Activated CD8-positive, alpha-beta T cell treated with anti-CD3 and anti-CD28 coated beads for 36 hours (primary cell): Measurements from ENCODE around the gene ATP8A1. TPM values are rescaled to one million over a fixed set of nuclear protein-coding genes. Genes with fewer than 3 reads are reported as not detected.

Experiments
- ATAC-seq: fragments of 200-7000 bp; cut with Tn5 transposase; one replicate; pipeline ENCODE4 v1.10.0; 2021; ENCODE audit warnings: mild to moderate bottlenecking, moderate library complexity
- CTCF ChIA-PET: fragments of 350-600 bp; sonication (Branson Sonifier 250); formaldehyde crosslinking; loops from one replicate; lab custom pipeline; 2021; ENCODE audit warnings: antibody characterized with exemption; lab: Charles Lee
- POLR2A ChIA-PET: fragments of 350-600 bp; sonication (Branson Sonifier 250); formaldehyde crosslinking; loops from one replicate; lab custom pipeline; 2021; ENCODE audit warnings: antibody characterized with exemption; lab: Charles Lee
- DNase-seq: peaks from one replicate; pipeline ENCODE4 v3.0.0-alpha.2; 2020
- H3K27ac Mint-ChIP-seq: one replicate; pipeline ENCODE4 v1.8.0; 2021; ENCODE audit warnings: mild to moderate bottlenecking, mixed read lengths
- H3K27me3 Mint-ChIP-seq: one replicate; pipeline ENCODE4 v1.8.0; 2021; ENCODE audit warnings: mixed read lengths
- H3K36me3 Mint-ChIP-seq: one replicate; pipeline ENCODE4 v1.8.0; 2021; ENCODE audit warnings: low read depth, mixed read lengths
- H3K4me1 Mint-ChIP-seq: one replicate; pipeline ENCODE4 v1.8.0; 2021; ENCODE audit warnings: low read depth, mixed read lengths
- H3K4me3 Mint-ChIP-seq: one replicate; pipeline ENCODE4 v1.8.0; 2021; ENCODE audit warnings: mild to moderate bottlenecking, moderate library complexity, mixed read lengths
- H3K9me3 Mint-ChIP-seq: one replicate; pipeline ENCODE4 v1.8.0; 2021; ENCODE audit warnings: mixed read lengths
- CTCF ChIP-seq: fragments of 200-600 bp; IDR thresholded peaks from one replicate; pipeline ENCODE4 v1.8.0; 2022; ENCODE audit warnings: antibody characterized with exemption, mild to moderate bottlenecking
- intact Hi-C: fragments of 100-400 bp; cut with micrococcal nuclease; formaldehyde crosslinking; loops from one replicate; pipeline ENCODE4 v1.10.0; 2022
- total RNA-seq, 2 experiments: library from RNA; stranded (reverse); gene quantifications; one replicate each; pipeline ENCODE4 v1.2.3, GENCODE V29; 2021

The ATP8A1 gene
- total RNA-seq, 2 experiments from 2014 or later: 28.1 to 30.7 TPM

- intact Hi-C loops: no loop called here
- ChIA-PET CTCF (no interaction called here), POLR2A (no interaction called here)
- no peak overlapping the region for H3K27ac Mint-ChIP-seq
- H3K4me3 Mint-ChIP-seq: no peak overlapping the region
- no peaks in the 10 kb centered on the region for H3K4me1 Mint-ChIP-seq
- TF ChIP-seq CTCF: no peak
- no peak for DNase-seq
- H3K27me3 Mint-ChIP-seq: no peaks in the 10 kb centered on the region
- H3K36me3 Mint-ChIP-seq: peaks cover 22% of the 10 kb centered on the region
- no peak for ATAC-seq
- no peaks in the 10 kb centered on the region for H3K9me3 Mint-ChIP-seq
Measured at GRCh38 chr4:42454755-42455420, 202.0 kb downstream of the ATP8A1 start.

GRCh38 chr4:42453612-42454011 lies 203.3 kb downstream of the ATP8A1 start:
- Mint-ChIP-seq H3K27ac (no peak overlapping the region), H3K36me3 (peaks cover 25% of the 10 kb centered on the region), H3K4me1 (no peaks in the 10 kb centered on the region), H3K27me3 (no peaks in the 10 kb centered on the region), H3K4me3 (no peak overlapping the region), H3K9me3 (no peaks in the 10 kb centered on the region)
- ATAC-seq (no peak), DNase-seq (no peak)
- POLR2A ChIA-PET: no interaction called here
- TF ChIP-seq CTCF: no peak
- CTCF ChIA-PET: no interaction called here
- intact Hi-C loops: no loop called here

- Mint-ChIP-seq H3K4me3 (no peak overlapping the region), H3K27ac (no peak overlapping the region), H3K36me3 (peaks cover 25% of the 10 kb centered on the region), H3K27me3 (no peaks in the 10 kb centered on the region), H3K9me3 (no peaks in the 10 kb centered on the region), H3K4me1 (no peaks in the 10 kb centered on the region)
- ChIA-PET CTCF (no interaction called here), POLR2A (no interaction called here)
- intact Hi-C loops: no loop called here
- TF ChIP-seq CTCF: no peak
- no peak for ATAC-seq
- no peak for DNase-seq
Measured at GRCh38 chr4:42452823-42453222, 204.1 kb downstream of the ATP8A1 start.

GRCh38 chr4:42446823-42447222 lies 210.1 kb downstream of the ATP8A1 start:
- Mint-ChIP-seq H3K36me3 (peaks cover 33% of the 10 kb centered on the region), H3K9me3 (no peaks in the 10 kb centered on the region), H3K27ac (no peak overlapping the region), H3K4me1 (no peaks in the 10 kb centered on the region), H3K27me3 (no peaks in the 10 kb centered on the region), H3K4me3 (no peak overlapping the region)
- no peak for TF ChIP-seq CTCF
- no peak for DNase-seq
- ChIA-PET POLR2A (no interaction called here), CTCF (interaction anchor here (1.3 kb wide), 1 partner anchor 73 kb away, joined by 4 read pairs; no protein-coding TSS in a partner anchor)
- intact Hi-C loops: no loop called here
- ATAC-seq: no peak

- Mint-ChIP-seq H3K4me3 (no peak overlapping the region), H3K36me3 (peaks cover 18% of the 10 kb centered on the region), H3K4me1 (no peaks in the 10 kb centered on the region), H3K27me3 (no peaks in the 10 kb centered on the region), H3K27ac (no peak overlapping the region), H3K9me3 (no peaks in the 10 kb centered on the region)
- intact Hi-C loops: no loop called here
- DNase-seq (no peak), ATAC-seq (no peak)
- CTCF ChIA-PET: no interaction called here
- TF ChIP-seq CTCF: no peak
- POLR2A ChIA-PET: no interaction called here
Measured at GRCh38 chr4:42445038-42445437, 211.9 kb downstream of the ATP8A1 start.
